Ascending aorta (tissue), 2 donors: Measurements from ENCODE around the gene UBE2E2. TPM values are rescaled to one million over a fixed set of nuclear protein-coding genes. Genes with fewer than 3 reads are reported as not detected.

Source experiments
- DNase-seq, 2 donors: peaks; one replicate each; pipeline ENCODE4 v3.0.0-alpha.2; 2019; ENCODE audit warnings: low spot score in 2 of 2
- H3K27ac ChIP-seq, 2 donors: fragments of 200-600 bp; sonication (generic); one replicate each; pipeline ENCODE4 v1.5.1; 2016 to 2017; ENCODE audit warnings: mild to moderate bottlenecking in 1 of 2
- H3K27me3 ChIP-seq: fragments of 200-600 bp; sonication (generic); one replicate; pipeline ENCODE4 v1.5.1; 2017
- H3K36me3 ChIP-seq, 2 donors: fragments of 200-600 bp; sonication (generic); one replicate each; pipeline ENCODE4 v1.5.1; 2016
- H3K4me1 ChIP-seq, 2 donors: fragments of 200-600 bp; sonication (generic); one replicate each; pipeline ENCODE4 v1.5.1; 2016 to 2017; ENCODE audit warnings: mild to moderate bottlenecking in 1 of 2
- H3K4me3 ChIP-seq, 2 donors: fragments of 200-600 bp; sonication (generic); one replicate each; pipeline ENCODE4 v1.5.1; 2016 to 2017; ENCODE audit warnings: mild to moderate bottlenecking in 1 of 2
- H3K9me3 ChIP-seq, 2 donors: fragments of 200-600 bp; sonication (generic); one replicate each; pipeline ENCODE4 v1.5.1; 2016
- intact Hi-C: fragments of 100-400 bp; cut with DNase I; formaldehyde crosslinking; loops from one replicate; pipeline ENCODE4 v1.15.1; 2023
- total RNA-seq: library from RNA; depleted of rRNA; stranded (reverse); fragments of >200 nt; gene quantifications from one replicate; pipeline ENCODE4 v1.1.0, GENCODE V29; 2016
- TF ChIP-seq, protein P1 (sequence below), 3 experiments: fragments of 200-600 bp in 2 of 3; fragments of 450-650 bp in 1 of 3; sonication (generic) in 2 of 3; IDR thresholded peaks; one replicate each; pipeline ENCODE4 v1.5.1; 2016 to 2019; ENCODE audit warnings: antibody characterized with exemption in 3 of 3, mild to moderate bottlenecking in 1 of 3, moderate library complexity in 1 of 3

The UBE2E2 gene
- total RNA-seq, 1 donor from 2014 or later: 5.3 TPM

DNA sequence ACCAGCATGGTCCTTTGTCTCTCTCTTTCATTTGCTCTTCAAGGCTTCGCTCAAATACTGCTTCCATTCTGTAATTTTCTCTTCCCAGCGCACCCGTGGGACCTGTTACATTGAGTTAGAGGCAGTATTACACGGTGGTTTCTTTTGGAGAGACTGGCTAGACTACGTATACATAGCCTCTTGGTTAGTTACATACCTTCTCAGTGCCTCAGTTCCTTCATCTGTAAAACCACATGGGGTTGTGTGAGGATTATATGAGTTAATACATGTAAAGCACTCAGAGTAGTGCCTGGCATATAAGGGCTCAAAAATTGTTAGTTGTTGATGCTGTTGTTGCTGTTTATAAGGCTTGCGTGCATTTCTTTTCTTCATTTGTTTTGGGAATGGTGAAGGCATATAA, 33.8 kb downstream of the UBE2E2 start:
- no peaks in the 10 kb centered on the region for H3K36me3 ChIP-seq
- H3K27me3 ChIP-seq: no peaks in the 10 kb centered on the region
- TF ChIP-seq, protein P1, sequence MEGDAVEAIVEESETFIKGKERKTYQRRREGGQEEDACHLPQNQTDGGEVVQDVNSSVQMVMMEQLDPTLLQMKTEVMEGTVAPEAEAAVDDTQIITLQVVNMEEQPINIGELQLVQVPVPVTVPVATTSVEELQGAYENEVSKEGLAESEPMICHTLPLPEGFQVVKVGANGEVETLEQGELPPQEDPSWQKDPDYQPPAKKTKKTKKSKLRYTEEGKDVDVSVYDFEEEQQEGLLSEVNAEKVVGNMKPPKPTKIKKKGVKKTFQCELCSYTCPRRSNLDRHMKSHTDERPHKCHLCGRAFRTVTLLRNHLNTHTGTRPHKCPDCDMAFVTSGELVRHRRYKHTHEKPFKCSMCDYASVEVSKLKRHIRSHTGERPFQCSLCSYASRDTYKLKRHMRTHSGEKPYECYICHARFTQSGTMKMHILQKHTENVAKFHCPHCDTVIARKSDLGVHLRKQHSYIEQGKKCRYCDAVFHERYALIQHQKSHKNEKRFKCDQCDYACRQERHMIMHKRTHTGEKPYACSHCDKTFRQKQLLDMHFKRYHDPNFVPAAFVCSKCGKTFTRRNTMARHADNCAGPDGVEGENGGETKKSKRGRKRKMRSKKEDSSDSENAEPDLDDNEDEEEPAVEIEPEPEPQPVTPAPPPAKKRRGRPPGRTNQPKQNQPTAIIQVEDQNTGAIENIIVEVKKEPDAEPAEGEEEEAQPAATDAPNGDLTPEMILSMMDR (IDR thresholded peaks at IDR 0.05): no peak
- no peak overlapping the region for H3K27ac ChIP-seq
- no peak for DNase-seq
- intact Hi-C loops: no loop called here
- no peaks in the 10 kb centered on the region for H3K9me3 ChIP-seq
- peaks cover 3% of the 10 kb centered on the region in 2 donors for H3K4me1 ChIP-seq
- H3K4me3 ChIP-seq: no peak overlapping the region

DNA sequence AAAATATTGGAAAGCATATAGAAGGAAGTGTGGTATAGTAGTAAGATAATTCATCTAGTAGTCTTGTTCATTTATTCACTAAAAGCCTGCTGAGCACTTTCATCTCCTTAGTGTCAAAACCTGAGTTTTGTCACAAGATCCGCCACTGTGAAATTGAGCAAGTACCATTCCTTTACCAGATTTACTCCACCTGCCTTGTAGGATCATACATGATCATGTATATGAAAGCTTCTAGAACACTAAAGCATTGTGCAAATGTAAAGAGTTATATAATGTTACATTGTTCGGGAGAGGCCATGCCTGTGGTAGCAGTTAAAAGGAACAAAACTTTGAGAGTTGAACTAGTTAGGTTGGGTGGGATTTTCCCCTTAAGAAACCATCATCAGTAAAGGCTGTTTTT, 35.0 kb downstream of the UBE2E2 start:
- intact Hi-C loops: no loop called here
- TF ChIP-seq, protein P1 (IDR thresholded peaks at IDR 0.05): no peak
- DNase-seq: no peak
- no peaks in the 10 kb centered on the region for H3K27me3 ChIP-seq
- no peak overlapping the region for H3K27ac ChIP-seq
- H3K9me3 ChIP-seq: no peaks in the 10 kb centered on the region
- no peaks in the 10 kb centered on the region for H3K36me3 ChIP-seq
- peaks cover 2 to 3% of the 10 kb centered on the region in 2 donors for H3K4me1 ChIP-seq
- no peak overlapping the region for H3K4me3 ChIP-seq

DNA sequence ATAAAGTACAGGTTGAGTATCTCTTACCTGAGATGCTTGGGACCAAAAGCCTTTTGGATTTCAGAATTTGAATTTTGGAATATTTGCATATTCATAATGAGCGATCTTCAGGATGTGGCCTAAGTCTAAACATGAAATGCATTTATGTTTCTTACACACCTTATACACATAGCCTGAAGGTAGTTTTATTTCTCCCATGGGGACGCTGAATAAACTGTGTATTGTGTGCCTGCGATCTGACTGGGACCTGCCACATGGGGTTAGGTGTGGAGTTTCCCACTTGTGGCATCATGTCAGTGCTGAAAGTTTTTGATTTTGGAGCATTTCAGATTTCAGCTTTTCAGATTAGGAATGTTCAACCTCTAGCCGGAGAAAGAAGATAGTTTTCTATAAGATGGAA, 35.5 kb downstream of the UBE2E2 start:
- intact Hi-C loops: no loop called here
- Histone ChIP-seq H3K9me3 (no peaks in the 10 kb centered on the region), H3K4me1 (peaks cover 0 to 3% of the 10 kb centered on the region in 2 donors), H3K4me3 (no peak overlapping the region), H3K36me3 (no peaks in the 10 kb centered on the region), H3K27ac (no peak overlapping the region), H3K27me3 (no peaks in the 10 kb centered on the region)
- TF ChIP-seq, protein P1 (IDR thresholded peaks at IDR 0.05): no peak
- DNase-seq: no peak

DNA sequence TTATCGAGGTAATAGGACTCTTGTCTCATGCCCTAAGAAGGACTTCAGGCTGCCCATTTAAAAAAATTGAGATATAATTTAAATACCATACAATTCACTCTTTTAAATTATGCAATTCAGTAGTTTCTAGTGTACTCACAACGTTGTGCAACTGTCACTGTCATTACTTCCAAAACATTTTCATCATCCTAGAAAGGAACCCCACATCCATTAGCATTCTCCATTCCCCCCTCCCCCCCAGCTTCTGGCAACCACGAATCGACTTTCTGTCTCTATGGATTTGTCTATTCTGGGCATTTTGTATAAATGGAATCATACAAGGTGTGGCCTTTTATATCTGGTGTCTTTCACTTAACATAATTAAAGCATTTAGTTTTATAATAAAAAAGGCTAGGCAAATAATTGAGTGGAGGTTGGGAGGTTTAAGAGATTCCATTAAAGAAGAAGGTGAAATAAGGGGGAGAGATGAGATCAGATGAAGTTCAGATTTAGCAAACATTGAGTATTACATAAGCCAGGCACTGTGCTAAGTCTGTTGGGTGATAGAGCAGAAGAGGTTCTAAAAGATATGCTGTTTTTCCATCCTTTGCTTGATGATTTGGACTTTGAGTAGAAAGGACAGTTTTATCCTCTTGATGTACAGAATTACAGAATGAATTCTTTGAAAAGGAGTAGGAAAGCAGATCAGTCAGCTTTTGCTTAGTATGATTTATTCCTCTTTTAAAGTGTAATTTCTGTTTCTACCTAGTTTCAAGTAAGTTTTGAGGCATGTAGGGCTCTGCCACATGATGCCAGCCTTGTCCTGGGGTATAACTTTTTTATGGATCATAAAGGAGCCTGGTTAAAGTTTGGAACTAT, 36.3 kb downstream of the UBE2E2 start:
- intact Hi-C loops: no loop called here
- H3K9me3 ChIP-seq: no peaks in the 10 kb centered on the region
- H3K4me3 ChIP-seq: no peak overlapping the region

DNA sequence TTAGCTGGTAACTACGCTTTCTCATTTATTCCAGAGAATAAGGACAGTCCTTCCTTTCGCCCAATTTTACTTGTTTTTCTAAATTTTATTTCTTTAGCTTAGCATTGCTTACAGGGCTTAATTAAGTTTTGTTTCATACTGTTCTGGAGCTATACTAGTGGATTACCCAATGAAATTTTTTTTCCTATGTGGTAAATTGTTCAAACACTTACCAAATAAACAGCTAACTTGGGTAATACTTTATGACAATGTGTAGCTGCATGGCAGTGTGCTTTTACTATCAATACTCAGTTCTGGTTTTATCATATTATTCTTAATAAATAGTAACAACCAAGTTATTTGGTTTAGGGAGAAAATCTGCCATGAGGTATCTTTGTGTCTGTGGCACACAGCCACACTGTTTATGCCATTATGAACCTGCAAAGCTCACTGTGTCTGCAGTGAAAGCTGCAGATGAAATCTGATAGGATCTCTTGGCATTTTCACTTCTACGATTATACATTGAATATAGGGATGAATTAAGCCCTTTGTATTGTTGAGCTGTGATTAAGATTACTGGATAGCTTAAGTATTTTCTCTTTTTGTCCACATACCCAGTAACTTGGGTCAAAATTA, 37.2 kb downstream of the UBE2E2 start:
- no peak overlapping the region for H3K4me3 ChIP-seq
- DNase-seq: no peak
- H3K27me3 ChIP-seq: no peaks in the 10 kb centered on the region
- H3K27ac ChIP-seq: no peak overlapping the region
- H3K36me3 ChIP-seq: no peaks in the 10 kb centered on the region
- no peaks in the 10 kb centered on the region for H3K9me3 ChIP-seq
- peaks cover 0 to 3% of the 10 kb centered on the region in 2 donors for H3K4me1 ChIP-seq
- TF ChIP-seq, protein P1 (IDR thresholded peaks at IDR 0.05): no peak
- intact Hi-C loops: no loop called here

More for the DNA sequence above, 36.3 kb downstream of the UBE2E2 start:
- H3K36me3 ChIP-seq: no peaks in the 10 kb centered on the region
- TF ChIP-seq, protein P1 (IDR thresholded peaks at IDR 0.05): no peak
- peaks cover 0 to 3% of the 10 kb centered on the region in 2 donors for H3K4me1 ChIP-seq
- H3K27ac ChIP-seq: no peak overlapping the region
- no peak for DNase-seq
- H3K27me3 ChIP-seq: no peaks in the 10 kb centered on the region
